ENCODE data around the gene RASAL1.

DNA sequence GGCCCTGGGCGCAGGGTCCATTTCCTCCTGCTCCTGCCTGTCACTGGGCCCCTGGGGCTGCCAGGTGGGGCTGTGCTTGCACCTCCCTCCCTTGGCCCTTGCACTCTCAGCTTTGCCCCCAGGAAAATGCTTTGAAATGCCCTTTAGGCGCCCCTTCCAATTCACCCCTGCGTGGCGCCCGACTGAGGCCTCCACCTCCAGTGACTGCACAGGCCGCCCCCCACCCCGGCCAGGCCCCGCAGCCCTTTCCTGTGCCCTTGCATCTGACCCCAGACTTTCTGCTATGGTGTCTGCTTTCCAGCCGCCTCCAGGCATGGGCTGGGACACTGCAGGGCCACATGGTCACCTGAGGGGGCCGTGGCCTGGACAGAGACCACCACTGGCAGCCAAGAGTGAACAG is 32.3 kb upstream of the RASAL1 start:
- TF ChIP-seq, protein P1, sequence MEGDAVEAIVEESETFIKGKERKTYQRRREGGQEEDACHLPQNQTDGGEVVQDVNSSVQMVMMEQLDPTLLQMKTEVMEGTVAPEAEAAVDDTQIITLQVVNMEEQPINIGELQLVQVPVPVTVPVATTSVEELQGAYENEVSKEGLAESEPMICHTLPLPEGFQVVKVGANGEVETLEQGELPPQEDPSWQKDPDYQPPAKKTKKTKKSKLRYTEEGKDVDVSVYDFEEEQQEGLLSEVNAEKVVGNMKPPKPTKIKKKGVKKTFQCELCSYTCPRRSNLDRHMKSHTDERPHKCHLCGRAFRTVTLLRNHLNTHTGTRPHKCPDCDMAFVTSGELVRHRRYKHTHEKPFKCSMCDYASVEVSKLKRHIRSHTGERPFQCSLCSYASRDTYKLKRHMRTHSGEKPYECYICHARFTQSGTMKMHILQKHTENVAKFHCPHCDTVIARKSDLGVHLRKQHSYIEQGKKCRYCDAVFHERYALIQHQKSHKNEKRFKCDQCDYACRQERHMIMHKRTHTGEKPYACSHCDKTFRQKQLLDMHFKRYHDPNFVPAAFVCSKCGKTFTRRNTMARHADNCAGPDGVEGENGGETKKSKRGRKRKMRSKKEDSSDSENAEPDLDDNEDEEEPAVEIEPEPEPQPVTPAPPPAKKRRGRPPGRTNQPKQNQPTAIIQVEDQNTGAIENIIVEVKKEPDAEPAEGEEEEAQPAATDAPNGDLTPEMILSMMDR (IDR thresholded peaks at IDR 0.05; ENCODE audit: low read depth, low read length), result no peak
- TF ChIP-seq EZH2phosphoT487 (IDR thresholded peaks at IDR 0.05; ENCODE audit: low read depth), result no peak
